Measurements from ENCODE around the gene PCBP3.
"Not testable (repeated sequence)": the region's sequence is repeated elsewhere in the genome, so short reads cannot be mapped to it uniquely, and the experiment has no call there.

Gene PCBP3

DNA sequence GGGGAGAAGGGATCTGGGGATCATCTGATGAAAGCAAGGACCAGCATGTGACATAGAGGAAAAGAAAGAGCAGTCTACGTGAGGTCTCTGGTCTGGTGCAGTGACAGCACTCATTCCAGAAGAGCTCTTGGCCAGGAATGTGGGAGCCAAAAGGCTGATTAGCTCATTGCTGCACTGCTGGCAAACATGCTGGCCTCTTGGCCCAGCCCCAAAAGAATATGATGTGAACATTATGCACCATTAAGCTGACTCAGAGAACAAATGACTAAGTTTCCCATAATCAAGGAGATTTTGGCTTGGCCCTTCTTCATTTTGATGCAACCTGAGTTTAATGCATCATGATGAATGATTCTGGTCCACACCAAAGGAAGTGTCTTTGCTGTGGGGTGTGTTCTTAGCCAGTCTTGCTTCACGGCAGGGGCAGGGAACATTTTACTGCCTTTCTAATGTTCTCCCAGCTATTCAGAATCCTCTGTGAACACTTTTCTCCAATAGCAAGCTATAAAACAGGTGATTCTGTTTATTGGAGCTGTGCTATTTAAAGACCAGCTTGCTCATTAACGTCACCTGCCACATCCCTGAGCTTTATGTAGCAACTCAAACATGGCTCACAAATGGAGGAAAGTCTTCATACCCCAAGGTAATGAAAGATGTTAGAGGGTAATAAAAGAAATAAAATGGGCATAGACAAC is 55.1 kb downstream of the PCBP3 start:
- DNase-seq = no peak

- no peak for DNase-seq
Observed at GRCh38 chr21:45699251-45699942, 55.9 kb downstream of the PCBP3 start.

GRCh38 chr21:45699966-45700365 is 56.4 kb downstream of the PCBP3 start:
- no peak for DNase-seq

DNA sequence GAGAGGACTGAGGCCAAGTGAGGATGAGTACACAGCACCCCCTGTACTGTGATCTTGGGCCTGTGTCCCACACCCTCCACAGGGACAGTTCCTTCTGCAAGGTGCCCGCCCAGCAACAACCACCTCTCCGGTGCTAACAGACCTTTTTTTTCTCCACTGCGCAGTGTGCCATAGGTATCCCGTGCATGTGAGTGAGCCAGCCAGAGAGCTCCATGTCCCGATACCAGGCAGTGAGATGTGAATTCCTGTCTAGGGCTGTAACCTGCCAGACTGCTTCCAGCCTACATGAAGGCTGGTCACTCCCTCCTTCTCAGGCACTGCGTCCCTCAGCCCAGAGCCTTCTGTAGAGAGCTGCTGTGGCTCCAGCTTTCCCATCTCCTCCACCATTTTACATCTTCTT is 56.9 kb downstream of the PCBP3 start:
- DNase-seq = no peak

DNA sequence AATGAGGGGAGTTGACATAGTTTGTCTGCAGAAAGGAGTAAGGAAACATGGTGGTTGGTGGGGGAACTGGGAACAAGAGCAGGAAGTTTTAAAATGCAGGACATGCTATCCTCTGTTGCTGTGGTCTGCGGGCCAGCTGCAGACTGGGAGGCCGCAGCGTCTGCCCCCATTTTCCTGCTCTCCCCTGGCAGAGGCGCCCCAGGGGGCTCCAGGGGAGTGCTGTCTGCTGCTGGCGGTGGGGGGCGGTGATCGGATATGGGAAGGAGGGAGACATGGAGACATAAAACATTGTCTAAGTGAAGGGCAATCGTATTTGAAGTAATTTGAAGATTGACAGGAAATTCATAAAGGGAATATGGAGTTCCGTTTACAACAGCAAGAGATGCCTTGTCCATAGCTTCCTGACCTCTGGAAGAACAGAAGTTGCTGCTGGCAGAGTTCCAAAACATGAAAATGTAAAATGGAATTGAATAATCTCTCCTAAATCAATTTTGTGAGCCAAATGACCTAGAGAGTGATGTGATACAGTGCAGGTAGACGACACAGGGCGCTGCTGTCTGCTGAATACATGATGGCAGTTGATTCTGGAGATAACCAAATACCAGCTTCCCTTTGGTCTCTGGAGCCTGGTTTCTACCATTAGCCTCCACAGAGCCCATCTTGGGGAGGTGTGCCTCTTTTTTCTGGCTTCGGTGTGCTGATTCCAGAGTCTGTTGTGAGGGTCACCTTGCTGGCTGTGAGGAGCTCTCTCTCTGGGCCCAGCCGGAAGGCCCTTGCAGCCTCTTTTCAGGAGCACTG is 61.0 kb downstream of the PCBP3 start:
- DNase-seq = no peak

DNA sequence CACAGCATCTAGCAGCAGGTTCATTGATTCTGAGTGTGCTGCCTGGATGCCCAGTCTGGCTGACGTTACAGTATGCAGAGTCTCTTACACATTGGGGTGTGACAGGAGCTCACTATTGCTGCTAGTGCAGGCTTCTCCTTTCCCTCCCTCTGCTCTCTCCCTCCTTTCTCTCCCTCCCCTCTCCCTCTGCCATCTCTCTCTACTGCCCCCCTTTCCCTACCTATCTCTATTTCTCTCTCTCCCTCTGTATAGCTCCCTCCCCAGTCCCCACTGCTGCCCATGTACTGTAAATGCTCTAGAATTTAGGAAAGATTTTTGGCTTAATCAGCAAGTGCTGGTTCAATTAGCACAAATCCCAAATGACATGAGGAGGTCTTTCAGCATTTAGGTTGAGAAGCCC is 62.8 kb downstream of the PCBP3 start:
- no peak for DNase-seq

DNA sequence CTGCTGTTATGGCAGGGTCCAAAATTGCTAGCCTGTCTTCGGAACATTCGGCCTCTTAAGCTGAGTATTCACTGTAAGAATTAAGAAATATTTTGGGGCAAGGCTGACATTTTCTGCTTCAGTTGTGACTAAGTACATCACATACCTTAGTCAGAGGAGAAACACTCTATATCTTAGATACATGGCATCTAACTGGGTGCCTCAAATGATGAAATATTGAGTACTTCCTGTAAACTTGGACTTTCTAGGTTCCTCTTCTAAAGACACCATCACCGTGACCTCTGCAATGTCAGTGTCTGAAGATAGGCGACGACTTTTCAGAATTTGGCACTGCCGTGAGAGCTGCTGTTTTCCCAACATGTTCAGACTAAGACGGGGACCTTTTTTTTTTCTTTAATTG is 65.6 kb downstream of the PCBP3 start:
- no peak for DNase-seq

DNA sequence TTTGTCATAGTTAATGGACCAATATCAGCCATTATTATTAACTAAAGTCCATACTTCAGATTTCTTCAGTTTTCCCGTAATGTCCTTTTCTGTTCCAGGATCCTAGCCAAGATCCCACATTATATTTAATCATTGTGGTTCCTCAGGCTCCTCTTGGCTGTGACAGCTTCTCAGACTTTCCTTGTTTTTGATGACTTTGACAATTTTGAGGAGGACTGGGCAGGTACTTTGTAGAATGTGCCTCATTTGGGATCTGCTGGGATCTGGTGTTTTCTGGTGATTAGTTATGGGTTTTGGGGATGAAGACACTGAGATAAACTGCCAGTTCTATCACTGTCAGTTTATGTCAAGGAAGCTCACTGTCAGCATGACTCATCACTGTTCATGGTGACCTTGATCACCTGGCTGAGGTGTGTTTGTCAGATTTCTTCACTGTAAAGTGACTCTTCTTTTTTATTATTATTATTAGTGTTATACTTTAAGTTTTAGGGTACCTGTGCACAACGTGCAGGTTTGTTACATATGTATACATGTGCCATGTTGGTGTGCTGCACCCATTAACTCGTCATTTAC is 66.3 kb downstream of the PCBP3 start:
- no peak for DNase-seq

GRCh38 chr21:45710306-45710705 is 66.8 kb downstream of the PCBP3 start:
- not testable (repeated sequence) for DNase-seq

GRCh38 chr21:45713613-45714012 is 70.1 kb downstream of the PCBP3 start:
- no peak for DNase-seq

- DNase-seq = no peak
Observed at GRCh38 chr21:45715441-45715840, 71.9 kb downstream of the PCBP3 start.

DNA sequence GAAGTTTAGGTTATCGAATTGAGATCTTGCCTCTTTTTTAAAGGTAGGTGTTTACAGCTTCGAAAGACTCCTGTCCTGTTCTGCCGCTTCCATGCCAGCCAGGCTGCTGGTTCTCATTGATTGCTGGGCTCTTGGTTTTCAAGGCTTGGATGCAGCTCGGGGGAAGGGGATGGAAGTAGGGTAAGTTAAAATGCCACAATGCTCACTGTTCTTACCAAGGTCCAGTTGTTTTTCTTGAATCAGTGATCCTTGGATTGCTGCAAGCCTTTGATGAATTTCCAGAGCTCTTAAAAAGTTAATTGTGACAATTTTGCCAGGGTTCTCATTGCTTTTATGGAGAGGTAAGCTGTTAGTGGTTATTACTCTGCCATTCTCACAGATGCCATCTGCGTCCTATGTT is 74.9 kb downstream of the PCBP3 start:
- no peak for DNase-seq

DNA sequence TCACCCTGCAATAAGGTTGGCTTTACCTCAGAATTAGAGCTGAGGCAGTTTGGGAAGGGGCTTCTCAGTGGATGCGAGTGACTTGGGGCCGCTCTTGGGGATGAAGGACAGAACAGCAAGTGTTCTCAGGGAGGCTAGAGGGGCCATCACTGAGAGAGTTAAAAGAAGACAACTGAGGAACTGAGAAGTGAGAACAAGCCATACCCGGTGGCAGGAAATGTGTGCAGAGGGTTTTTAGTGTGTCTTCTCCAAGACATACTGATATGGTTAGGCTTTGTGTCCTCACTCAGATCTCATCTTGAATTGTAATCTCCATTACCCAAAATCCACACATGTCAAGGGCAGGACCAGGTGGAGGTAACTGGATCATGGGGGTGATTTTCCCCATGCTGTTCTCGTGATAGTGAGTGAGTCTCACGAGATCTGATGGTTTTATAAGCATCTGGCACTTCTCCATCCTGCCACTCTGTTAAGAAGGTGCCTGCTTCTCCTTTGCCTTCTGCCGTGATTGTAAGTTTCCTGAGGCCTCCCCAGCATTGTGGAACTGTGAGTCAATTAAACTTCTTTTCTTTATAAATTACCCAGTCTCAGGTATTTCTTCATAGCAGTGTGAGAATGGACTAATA is 75.8 kb downstream of the PCBP3 start:
- no peak for DNase-seq

DNA sequence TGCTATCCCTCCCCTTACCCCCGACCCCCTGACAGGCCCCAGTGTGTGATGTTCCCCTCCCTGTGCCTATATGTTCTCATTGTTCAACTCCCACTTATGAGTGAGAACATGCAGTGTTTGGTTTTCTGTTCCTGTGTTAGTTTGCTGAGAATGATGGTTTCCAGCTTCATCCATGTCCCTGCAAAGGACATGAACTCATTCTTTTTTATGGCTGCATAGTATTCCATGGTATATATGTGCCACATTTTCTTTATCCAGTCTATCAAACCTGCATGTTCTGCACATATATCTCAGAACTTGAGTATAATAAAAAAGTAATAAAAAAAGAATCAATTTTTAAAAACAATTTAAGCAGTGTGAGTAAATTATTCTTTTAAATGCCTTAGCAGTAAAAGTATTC is 76.7 kb downstream of the PCBP3 start:
- DNase-seq = not testable (repeated sequence)

DNA sequence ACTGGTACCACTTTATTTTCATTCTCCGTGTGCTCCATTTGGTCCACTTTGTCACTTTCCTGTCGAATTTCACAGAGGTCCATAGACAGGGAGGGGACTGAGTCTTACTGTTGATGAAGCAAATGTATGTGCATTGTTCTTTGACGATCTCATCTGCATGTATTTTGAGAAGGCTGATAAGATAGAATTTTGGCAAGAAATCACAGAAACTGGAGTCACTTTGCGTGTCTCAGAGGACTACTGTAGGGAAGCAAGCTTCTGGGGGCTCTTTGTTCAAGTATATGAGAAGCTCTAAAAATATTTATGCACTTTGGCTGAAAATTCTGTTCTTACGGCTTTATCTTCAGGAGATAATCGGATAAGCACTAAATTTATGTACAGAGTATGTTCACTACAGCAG is 78.1 kb downstream of the PCBP3 start:
- DNase-seq = no peak

GRCh38 chr21:45723049-45723958 is 79.8 kb downstream of the PCBP3 start:
- DNase-seq = no peak

- no peak for DNase-seq
Observed at GRCh38 chr21:45724345-45724961, 80.9 kb downstream of the PCBP3 start.

DNA sequence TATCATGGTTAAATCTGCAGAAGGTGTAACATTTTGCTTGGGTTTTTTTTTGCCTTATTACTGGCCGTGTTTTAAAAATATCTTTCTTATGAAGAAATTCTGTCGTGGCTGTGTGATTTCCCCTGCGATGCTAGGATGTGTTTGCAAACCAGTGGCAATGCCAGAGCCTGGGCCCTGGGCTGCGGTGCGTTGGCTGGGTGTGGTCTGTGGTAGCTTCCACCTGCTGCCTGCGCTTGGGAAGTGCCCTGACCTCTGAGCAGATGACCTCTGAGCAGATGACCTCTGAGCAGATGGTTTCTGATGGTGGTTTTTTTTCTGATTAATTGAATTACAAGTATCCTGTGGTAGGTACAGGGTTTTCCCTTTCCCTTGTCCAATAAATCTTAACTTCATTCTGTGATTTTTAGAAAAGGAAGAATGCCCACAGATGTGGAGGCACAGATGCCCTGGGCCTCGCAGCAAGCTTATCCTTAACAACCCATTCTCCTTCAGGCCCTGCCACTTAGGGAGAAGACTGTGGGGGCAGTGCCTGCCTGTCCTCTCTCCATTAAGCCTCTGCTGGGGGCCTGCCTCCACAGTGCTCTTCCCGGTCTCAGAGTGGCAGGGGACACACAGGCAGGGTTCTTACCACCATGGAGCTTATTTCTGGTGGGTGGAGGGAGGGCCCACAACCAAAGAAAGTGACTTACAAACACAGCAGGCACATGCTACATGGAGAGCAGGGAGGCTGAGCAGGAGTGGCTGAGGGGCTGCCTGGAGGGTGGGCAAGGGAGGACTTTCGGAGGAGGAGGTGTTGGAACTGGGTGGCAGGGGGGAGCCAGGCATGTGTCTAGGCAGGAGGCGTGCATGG is 81.7 kb downstream of the PCBP3 start:
- DNase-seq = no peak

DNA sequence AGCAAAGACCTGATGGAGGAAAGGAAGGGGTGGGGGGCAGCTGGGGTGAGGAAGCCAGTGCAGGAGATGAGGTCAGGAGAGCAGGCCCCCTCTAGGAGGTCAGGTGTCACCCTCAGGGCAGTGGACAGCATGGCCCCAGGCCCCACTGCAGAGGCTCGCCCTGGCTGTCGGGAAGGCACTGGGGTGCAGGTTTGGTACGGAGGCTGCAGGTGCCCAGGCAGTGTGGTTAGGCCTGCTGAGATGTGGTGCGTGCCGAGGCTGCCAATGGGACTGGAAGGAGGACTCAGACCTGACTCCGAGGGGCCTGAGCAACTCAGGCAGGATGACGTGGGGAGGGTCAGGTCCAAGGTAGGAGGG is 82.3 kb downstream of the PCBP3 start:
- no peak for DNase-seq

GRCh38 chr21:45726438-45726837 is 82.9 kb downstream of the PCBP3 start:
- no peak for DNase-seq

- DNase-seq = no peak
Observed at GRCh38 chr21:45727390-45727789, 83.9 kb downstream of the PCBP3 start.

Measured in CD4-positive, alpha-beta T cell treated with Interleukin-4 for 1 hour (primary cell).